Tibial nerve (tissue), 3 donors: Measurements from ENCODE around the gene DNASE1L3.

Experiments
- POLR2A ChIP-seq, 2 donors: fragments of 450-650 bp; IDR thresholded peaks; one replicate each; pipeline ENCODE4 v1.6.1; 2017; ENCODE audit warnings: antibody characterized with exemption in 2 of 2, mild to moderate bottlenecking in 2 of 2, moderate library complexity in 2 of 2
- TF ChIP-seq, protein P1 (sequence below), 5 experiments: fragments of 200-600 bp in 3 of 5; fragments of 450-650 bp in 2 of 5; sonication (generic) in 3 of 5; IDR thresholded peaks; one replicate each; pipeline ENCODE4 v1.5.1; 2016 to 2019; ENCODE audit warnings: antibody characterized with exemption in 5 of 5, mild to moderate bottlenecking in 3 of 5, moderate library complexity in 2 of 5

DNA sequence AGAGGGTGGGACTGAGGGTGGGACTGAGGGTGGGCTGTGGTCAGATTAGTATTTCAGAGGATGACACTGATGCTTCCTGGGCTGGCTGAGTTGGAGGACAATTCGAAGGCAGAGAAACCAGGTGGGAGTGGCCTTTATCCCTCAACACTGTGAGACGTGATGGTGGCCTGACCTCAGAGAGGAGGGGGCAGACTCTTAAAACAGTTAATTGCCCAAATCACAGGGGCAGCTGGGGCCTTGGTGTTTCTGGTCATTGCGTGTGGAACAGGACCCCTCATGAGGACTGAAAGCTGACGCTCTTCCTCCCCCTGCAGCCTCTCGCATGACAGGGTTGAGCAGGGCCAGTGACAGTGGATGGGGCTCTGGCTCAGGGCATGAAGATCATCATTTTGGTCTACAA is 18.7 kb downstream of the DNASE1L3 start:
- TF ChIP-seq, protein P1, sequence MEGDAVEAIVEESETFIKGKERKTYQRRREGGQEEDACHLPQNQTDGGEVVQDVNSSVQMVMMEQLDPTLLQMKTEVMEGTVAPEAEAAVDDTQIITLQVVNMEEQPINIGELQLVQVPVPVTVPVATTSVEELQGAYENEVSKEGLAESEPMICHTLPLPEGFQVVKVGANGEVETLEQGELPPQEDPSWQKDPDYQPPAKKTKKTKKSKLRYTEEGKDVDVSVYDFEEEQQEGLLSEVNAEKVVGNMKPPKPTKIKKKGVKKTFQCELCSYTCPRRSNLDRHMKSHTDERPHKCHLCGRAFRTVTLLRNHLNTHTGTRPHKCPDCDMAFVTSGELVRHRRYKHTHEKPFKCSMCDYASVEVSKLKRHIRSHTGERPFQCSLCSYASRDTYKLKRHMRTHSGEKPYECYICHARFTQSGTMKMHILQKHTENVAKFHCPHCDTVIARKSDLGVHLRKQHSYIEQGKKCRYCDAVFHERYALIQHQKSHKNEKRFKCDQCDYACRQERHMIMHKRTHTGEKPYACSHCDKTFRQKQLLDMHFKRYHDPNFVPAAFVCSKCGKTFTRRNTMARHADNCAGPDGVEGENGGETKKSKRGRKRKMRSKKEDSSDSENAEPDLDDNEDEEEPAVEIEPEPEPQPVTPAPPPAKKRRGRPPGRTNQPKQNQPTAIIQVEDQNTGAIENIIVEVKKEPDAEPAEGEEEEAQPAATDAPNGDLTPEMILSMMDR (IDR thresholded peaks at IDR 0.05), result no peak
- TF ChIP-seq POLR2A (IDR thresholded peaks at IDR 0.05), result no peak
